Panc1 (cell line): ENCODE measurements around the gene SCG3. TPM values are rescaled to one million over a fixed set of nuclear protein-coding genes. Genes with fewer than 3 reads are reported as not detected.
"Not testable (repeated sequence)": the region's sequence is repeated elsewhere in the genome, so short reads cannot be mapped to it uniquely, and the experiment has no call there.

Experiments
- ATAC-seq: fragments of 200-7000 bp; cut with Tn5 transposase; 2 replicates; pipeline ENCODE4 v1.9.1; 2020; ENCODE audit warnings: mild to moderate bottlenecking, moderate library complexity
- BruUV-seq: library from RNA; stranded (reverse); fragments of 400-500 nt; replicated peaks from 2 replicates; lab custom pipeline; 2021; lab: Mats Ljungman, UMichigan
- CTCF ChIA-PET: fragments of 300-600 bp; sonication (Branson Sonifier 250); formaldehyde crosslinking; loops from one replicate; lab custom pipeline; 2022; ENCODE audit warnings: antibody characterized with exemption; lab: Charles Lee
- POLR2A ChIA-PET: fragments of 300-600 bp; sonication (Branson Sonifier 250); formaldehyde crosslinking; loops from one replicate; lab custom pipeline; 2022; ENCODE audit warnings: antibody characterized with exemption; lab: Charles Lee
- DNase-seq: peaks from one replicate; pipeline ENCODE4 v3.0.0-alpha.2; 2010; ENCODE audit warnings: low read depth, low spot score
- H3K27ac ChIP-seq: 2 replicates; pipeline ENCODE4 v1.5.1; 2011; ENCODE audit warnings: mild to moderate bottlenecking, low read length, inconsistent platforms
- H3K27me3 ChIP-seq: fragments of 200-500 bp; sonication (Bioruptor generic); 2 replicates; pipeline ENCODE4 v1.6.0; 2014; ENCODE audit warnings: low read length, inconsistent platforms; ENCODE audit not compliant: control insufficient read depth, insufficient read depth
- H3K36me3 ChIP-seq: fragments of 200-500 bp; sonication (Bioruptor generic); 2 replicates; pipeline ENCODE4 v1.5.1; 2014; ENCODE audit warnings: inconsistent platforms, mild to moderate bottlenecking, low read length, moderate library complexity; ENCODE audit not compliant: control insufficient read depth, insufficient read depth
- H3K4me1 ChIP-seq: 2 replicates; pipeline ENCODE4 v1.5.1; 2011; ENCODE audit warnings: inconsistent platforms, mild to moderate bottlenecking, low read length, moderate library complexity; ENCODE audit not compliant: control insufficient read depth, insufficient read depth
- H3K4me3 ChIP-seq, 2 experiments: 2 replicates each; pipeline ENCODE4 v1.5.1; 2011 to 2012; ENCODE audit warnings: low read depth in 2 of 2, low read length in 2 of 2, mild to moderate bottlenecking in 2 of 2, inconsistent platforms in 1 of 2, moderate library complexity in 1 of 2
- H3K9me3 ChIP-seq: fragments of 200-500 bp; sonication (Bioruptor generic); 2 replicates; pipeline ENCODE4 v1.5.1; 2014; ENCODE audit warnings: low read depth, mild to moderate bottlenecking, inconsistent platforms, low read length, moderate library complexity; ENCODE audit not compliant: control insufficient read depth, insufficient read depth
- CTCF ChIP-seq: fragments of 450-650 bp; IDR thresholded peaks from 2 replicates; pipeline ENCODE4 v1.5.1; 2017; ENCODE audit warnings: mild to moderate bottlenecking
- POLR2AphosphoS5 ChIP-seq: IDR thresholded peaks from 2 replicates; pipeline ENCODE4 v1.6.1; 2012; ENCODE audit warnings: mild to moderate bottlenecking, low read depth, low read length, moderate library complexity
- REST ChIP-seq, 2 experiments: IDR thresholded peaks; 2 replicates each; pipeline ENCODE4 v1.6.1; 2011 to 2012; ENCODE audit warnings: low read depth in 2 of 2, control low read depth in 1 of 2, low read length in 1 of 2, mild to moderate bottlenecking in 1 of 2, moderate library complexity in 1 of 2; ENCODE audit not compliant: insufficient read depth in 1 of 2
- SIN3A ChIP-seq: IDR thresholded peaks from 2 replicates; pipeline ENCODE4 v1.6.1; 2012; ENCODE audit warnings: low read depth, mild to moderate bottlenecking, low read length, moderate library complexity, borderline replicate concordance; ENCODE audit not compliant: insufficient read depth
- TCF7L2 ChIP-seq: IDR thresholded peaks from 2 replicates; pipeline ENCODE4 v1.6.1; 2011; ENCODE audit warnings: mild to moderate bottlenecking, low read depth, low read length, inconsistent platforms
- in situ Hi-C: cut with HindIII; loops from 2 replicates; pipeline ENCODE4 v1.10.0; 2016; ENCODE audit warnings: low sequenced_read_pairs, low pct_unique_long_range_greater_than_20kb
- intact Hi-C: fragments of 100-400 bp; cut with micrococcal nuclease; formaldehyde crosslinking; loops from one replicate; pipeline ENCODE4 v1.10.0; 2022; ENCODE audit not compliant: unreplicated experiment
- total RNA-seq: library from RNA; stranded (reverse); gene quantifications from one replicate; pipeline ENCODE4 v1.2.1, GENCODE V29; 2021; ENCODE audit not compliant: unreplicated experiment

Gene SCG3
- total RNA-seq, 1 experiment from 2014 or later: 0.62 TPM

- no peak overlapping the region for H3K27ac ChIP-seq
- in situ Hi-C loops: no loop called here
- POLR2A ChIA-PET: interaction anchor here (0.6 kb wide), 1 partner anchor 81 kb away, joined by 5 read pairs; no protein-coding TSS in a partner anchor
Observed at GRCh38 chr15:51647128-51647562, 34.2 kb upstream of the SCG3 start.

GRCh38 chr15:51648101-51648500 is 33.2 kb upstream of the SCG3 start:
- H3K4me3 ChIP-seq, H3K27ac ChIP-seq, DNase-seq, ATAC-seq, POLR2A ChIA-PET, in situ Hi-C loops, H3K9me3 ChIP-seq, H3K4me1 ChIP-seq, H3K27me3 ChIP-seq, H3K36me3 ChIP-seq, intact Hi-C loops, BruUV-seq: not testable (repeated sequence)
- CTCF ChIA-PET: interaction anchor here (0.6 kb wide), 1 partner anchor 128 kb away, joined by 5 read pairs; no protein-coding TSS in a partner anchor

More at GRCh38 chr15:51647128-51647562, 34.2 kb upstream of the SCG3 start:
- H3K36me3 ChIP-seq: no peaks in the 10 kb centered on the region
- H3K27me3 ChIP-seq: no peaks in the 10 kb centered on the region; the same call in 1 of the 2 replicates
- no peak overlapping the region for H3K4me3 ChIP-seq
- intact Hi-C loops: no loop called here
- CTCF ChIA-PET: no interaction called here
- no TSS peak for BruUV-seq
- H3K9me3 ChIP-seq: no peaks in the 10 kb centered on the region
- DNase-seq: no peak
- no peak for TF ChIP-seq TCF7L2
- TF ChIP-seq REST (IDR thresholded peaks at IDR 0.05; ENCODE audit: insufficient read depth in 1 of 2, low read depth in 2 of 2, low read length in 1 of 2): no peak
- TF ChIP-seq POLR2AphosphoS5: no peak
- TF ChIP-seq CTCF: no peak
- no peak for TF ChIP-seq SIN3A
- ATAC-seq: no peak
- H3K4me1 ChIP-seq: no peaks in the 10 kb centered on the region

GRCh38 chr15:51648643-51649042 is 32.7 kb upstream of the SCG3 start:
- BruUV-seq, in situ Hi-C loops, H3K27me3 ChIP-seq, POLR2A ChIA-PET, DNase-seq, H3K4me3 ChIP-seq, H3K27ac ChIP-seq, H3K36me3 ChIP-seq, intact Hi-C loops, H3K9me3 ChIP-seq, H3K4me1 ChIP-seq, ATAC-seq: not testable (repeated sequence)
- CTCF ChIA-PET: interaction anchor here (0.6 kb wide), 1 partner anchor 128 kb away, joined by 5 read pairs; no protein-coding TSS in a partner anchor
